Measurements from ENCODE around the gene ATP4B. TPM values are rescaled to one million over a fixed set of nuclear protein-coding genes. Genes with fewer than 3 reads are reported as not detected.

The ATP4B gene
- total and polyA plus RNA-seq, 7 donors, result 0.04 TPM; not detected in 6

GRCh38 chr13:113656831-113657671, 947 bp downstream of the ATP4B start:
- no peaks in the 10 kb centered on the region for H3K4me1 ChIP-seq
- 66 to 70% (median 67%) methylated on average over 42 of the region's 42 CpGs for WGBS, 3 donors
- DNase-seq (peak in 1 of 2 donors; percentile 44), ATAC-seq (no peak)
- no peak overlapping the region for H3K4me3 ChIP-seq
- H3K36me3 ChIP-seq (ENCODE audit: insufficient read depth in 1 of 2, low read depth in 1 of 2), result no peaks in the 10 kb centered on the region
- H3K27me3 ChIP-seq (ENCODE audit: insufficient read depth in 3 of 3, low read length in 2 of 3), result peaks cover 0 to 2% (median 0%) of the 10 kb centered on the region in 3 donors
- intact Hi-C loops (cut with DNase I), result no loop called here
- no peak for TF ChIP-seq CTCF (IDR thresholded peaks at IDR 0.05)
- H3K9me3 ChIP-seq, result peaks cover 7% of the 10 kb centered on the region
- no peak overlapping the region for H3K27ac ChIP-seq

GRCh38 chr13:113656003-113656588, 1.9 kb downstream of the ATP4B start:
- no peak for TF ChIP-seq CTCF (IDR thresholded peaks at IDR 0.05)
- H3K36me3 ChIP-seq (ENCODE audit: insufficient read depth in 1 of 2, low read depth in 1 of 2), result no peaks in the 10 kb centered on the region
- peaks cover under 1% of the 10 kb centered on the region for H3K9me3 ChIP-seq
- peak in 1 of 2 donors; percentile 46 for DNase-seq
- no peaks in the 10 kb centered on the region for H3K4me1 ChIP-seq
- 79 to 87% (median 83%) methylated on average over 22 to 25 of the region's 25 CpGs for WGBS, 3 donors
- intact Hi-C loops (cut with DNase I), result no loop called here
- H3K4me3 ChIP-seq, result no peak overlapping the region
- no peak overlapping the region for H3K27ac ChIP-seq
- ATAC-seq, result no peak
- H3K27me3 ChIP-seq (ENCODE audit: insufficient read depth in 3 of 3, low read length in 2 of 3), result peaks cover 0 to 2% (median 0%) of the 10 kb centered on the region in 3 donors

GRCh38 chr13:113655346-113656002, 2.5 kb downstream of the ATP4B start:
- peak in 1 of 2 donors; percentile 28 for DNase-seq
- Histone ChIP-seq H3K9me3 (no peaks in the 10 kb centered on the region), H3K36me3 (ENCODE audit: insufficient read depth in 1 of 2, low read depth in 1 of 2) (no peaks in the 10 kb centered on the region), H3K27me3 (ENCODE audit: insufficient read depth in 3 of 3, low read length in 2 of 3) (peaks cover 0 to 2% (median 0%) of the 10 kb centered on the region in 3 donors), H3K27ac (no peak overlapping the region), H3K4me3 (no peak overlapping the region), H3K4me1 (no peaks in the 10 kb centered on the region)
- no peak for ATAC-seq
- TF ChIP-seq CTCF (IDR thresholded peaks at IDR 0.05), result no peak
- intact Hi-C loops (cut with DNase I), result no loop called here
- 78 to 84% (median 80%) methylated on average over 15 of the region's 15 CpGs for WGBS, 3 donors

GRCh38 chr13:113654591-113655345, 3.2 kb downstream of the ATP4B start:
- no peak for TF ChIP-seq CTCF (IDR thresholded peaks at IDR 0.05)
- Histone ChIP-seq H3K27ac (no peak overlapping the region), H3K27me3 (ENCODE audit: insufficient read depth in 3 of 3, low read length in 2 of 3) (peaks cover 0 to 2% (median 0%) of the 10 kb centered on the region in 3 donors), H3K9me3 (no peaks in the 10 kb centered on the region), H3K4me3 (no peak overlapping the region), H3K36me3 (ENCODE audit: insufficient read depth in 1 of 2, low read depth in 1 of 2) (no peaks in the 10 kb centered on the region), H3K4me1 (no peaks in the 10 kb centered on the region)
- 88 to 90% (median 89%) methylated on average over 39 of the region's 39 CpGs for WGBS, 3 donors
- intact Hi-C loops (cut with DNase I), result no loop called here
- ATAC-seq (no peak), DNase-seq (peak in 1 of 2 donors; percentile 34)
